GM19328 (cell line): ENCODE measurements around the gene SPDYE2B.
"Not testable (repeated sequence)": the region's sequence is repeated elsewhere in the genome, so short reads cannot be mapped to it uniquely, and the experiment has no call there.

Experiments used
- ATAC-seq: cut with Tn5 transposase; IDR thresholded peaks from one replicate; pipeline ENCODE4 v1.9.1; 2021; ENCODE audit warnings: mild to moderate bottlenecking, moderate library complexity; ENCODE audit not compliant: unreplicated experiment

Gene SPDYE2B

GRCh38 chr7:102642691-102643090, 7.4 kb upstream of the SPDYE2B start, which contains the start of gene UPK3BL1:
UPK3BL1 (minus strand) TSS chr7:102642791; CDS start chr7:102642741, 50 bp downstream.
- ATAC-seq, result not testable (repeated sequence)

- ATAC-seq, result not testable (repeated sequence)
Measured at GRCh38 chr7:102643404-102643803, 6.7 kb upstream of the SPDYE2B start.

GRCh38 chr7:102647813-102648212, 2.3 kb upstream of the SPDYE2B start:
- ATAC-seq, result not testable (repeated sequence)

- ATAC-seq, result not testable (repeated sequence)
Measured at GRCh38 chr7:102664765-102665164, 14.6 kb downstream of the SPDYE2B start.

GRCh38 chr7:102666850-102667249, 16.7 kb downstream of the SPDYE2B start:
- ATAC-seq, result not testable (repeated sequence)

GRCh38 chr7:102667523-102667922, 17.4 kb downstream of the SPDYE2B start:
- ATAC-seq, result not testable (repeated sequence)

GRCh38 chr7:102671166-102671955, 21.2 kb downstream of the SPDYE2B start, which contains the start of gene POLR2J2:
POLR2J2 (minus strand) TSS chr7:102671663; CDS start chr7:102671601, 62 bp downstream.
- ATAC-seq, result peak; percentile 52

GRCh38 chr7:102671956-102672307, 21.8 kb downstream of the SPDYE2B start:
- ATAC-seq, result peak; percentile 32

- not testable (repeated sequence) for ATAC-seq
Measured at GRCh38 chr7:102673447-102674067, 23.4 kb downstream of the SPDYE2B start.

- ATAC-seq, result not testable (repeated sequence)
Measured at GRCh38 chr7:102675545-102675944, 25.4 kb downstream of the SPDYE2B start.

GRCh38 chr7:102680780-102681179, 30.7 kb downstream of the SPDYE2B start:
- not testable (repeated sequence) for ATAC-seq

- ATAC-seq, result not testable (repeated sequence)
Measured at GRCh38 chr7:102682560-102682959, 32.4 kb downstream of the SPDYE2B start.

- ATAC-seq, result peak; percentile 47
Measured at GRCh38 chr7:102688299-102689036, 38.3 kb downstream of the SPDYE2B start.

GRCh38 chr7:102689436-102690282, 39.5 kb downstream of the SPDYE2B start:
- ATAC-seq, result peak; percentile 74

GRCh38 chr7:102690602-102691001, 40.5 kb downstream of the SPDYE2B start:
- ATAC-seq, result not testable (repeated sequence)

- ATAC-seq, result not testable (repeated sequence)
Measured at GRCh38 chr7:102694008-102694407, 43.9 kb downstream of the SPDYE2B start.

- ATAC-seq, result not testable (repeated sequence)
Measured at GRCh38 chr7:102695033-102695552, 45.0 kb downstream of the SPDYE2B start.

- not testable (repeated sequence) for ATAC-seq
Measured at GRCh38 chr7:102696009-102696408, 45.9 kb downstream of the SPDYE2B start.

GRCh38 chr7:102697642-102698512, 47.8 kb downstream of the SPDYE2B start:
- ATAC-seq, result not testable (repeated sequence)
